MCF 10A (cell line): ENCODE results near the gene ZMYM2. TPM values are rescaled to one million over a fixed set of nuclear protein-coding genes. Genes with fewer than 3 reads are reported as not detected.

Experiments used
- BruUV-seq: library from RNA; stranded (reverse); fragments of 400-500 nt; replicated peaks from 2 replicates; lab custom pipeline; 2021; lab: Mats Ljungman, UMichigan
- CTCF ChIA-PET: fragments of 300-600 bp; sonication (Branson Sonifier 250); formaldehyde crosslinking; extraction: SDS; loops from one replicate; lab custom pipeline; 2021; ENCODE audit warnings: antibody characterized with exemption, inconsistent platforms; lab: Yijun Ruan, JAX
- POLR2A ChIA-PET: fragments of 300-600, 350-650 bp; sonication (Branson Sonifier 250); formaldehyde crosslinking; extraction: SDS; loops from one replicate; lab custom pipeline; 2020; ENCODE audit warnings: antibody characterized with exemption, inconsistent platforms; lab: Yijun Ruan, JAX
- DNase-seq: peaks from one replicate; pipeline ENCODE4 v3.0.0-alpha.2; 2018; ENCODE audit not compliant: unreplicated experiment
- H3K27ac Mint-ChIP-seq: one replicate; pipeline ENCODE4 v1.8.0; 2022; ENCODE audit warnings: mild to moderate bottlenecking, low read depth, mixed read lengths; ENCODE audit not compliant: unreplicated experiment
- H3K27me3 Mint-ChIP-seq: one replicate; pipeline ENCODE4 v1.8.0; 2022; ENCODE audit warnings: mixed read lengths; ENCODE audit not compliant: insufficient read depth, unreplicated experiment
- H3K36me3 Mint-ChIP-seq: one replicate; pipeline ENCODE4 v1.8.0; 2022; ENCODE audit warnings: mild to moderate bottlenecking, moderate library complexity, mixed read lengths; ENCODE audit not compliant: insufficient read depth, unreplicated experiment
- H3K4me1 Mint-ChIP-seq: one replicate; pipeline ENCODE4 v1.8.0; 2022; ENCODE audit warnings: mixed read lengths; ENCODE audit not compliant: insufficient read depth, unreplicated experiment
- H3K4me3 Mint-ChIP-seq: one replicate; pipeline ENCODE4 v1.8.0; 2022; ENCODE audit warnings: mild to moderate bottlenecking, moderate library complexity, mixed read lengths; ENCODE audit not compliant: unreplicated experiment
- H3K9me3 Mint-ChIP-seq: one replicate; pipeline ENCODE4 v1.8.0; 2022; ENCODE audit warnings: mixed read lengths; ENCODE audit not compliant: unreplicated experiment
- intact Hi-C: fragments of 100-400 bp; cut with micrococcal nuclease; formaldehyde crosslinking; loops from 2 replicates; pipeline ENCODE4 v1.14.1; 2022
- total RNA-seq: library from RNA; stranded (reverse); gene quantifications from 2 replicates; pipeline ENCODE4 v1.2.3, GENCODE V29; 2022
- TF ChIP-seq, protein P1 (sequence below): fragments of 200-600 bp; IDR thresholded peaks from one replicate; pipeline ENCODE4 v1.8.0; 2022; ENCODE audit warnings: antibody characterized with exemption, mild to moderate bottlenecking; ENCODE audit not compliant: unreplicated experiment

The ZMYM2 gene
- total RNA-seq, 1 experiment from 2014 or later = 63.2 TPM

- POLR2A ChIA-PET = no interaction called here
- TF ChIP-seq, protein P1, sequence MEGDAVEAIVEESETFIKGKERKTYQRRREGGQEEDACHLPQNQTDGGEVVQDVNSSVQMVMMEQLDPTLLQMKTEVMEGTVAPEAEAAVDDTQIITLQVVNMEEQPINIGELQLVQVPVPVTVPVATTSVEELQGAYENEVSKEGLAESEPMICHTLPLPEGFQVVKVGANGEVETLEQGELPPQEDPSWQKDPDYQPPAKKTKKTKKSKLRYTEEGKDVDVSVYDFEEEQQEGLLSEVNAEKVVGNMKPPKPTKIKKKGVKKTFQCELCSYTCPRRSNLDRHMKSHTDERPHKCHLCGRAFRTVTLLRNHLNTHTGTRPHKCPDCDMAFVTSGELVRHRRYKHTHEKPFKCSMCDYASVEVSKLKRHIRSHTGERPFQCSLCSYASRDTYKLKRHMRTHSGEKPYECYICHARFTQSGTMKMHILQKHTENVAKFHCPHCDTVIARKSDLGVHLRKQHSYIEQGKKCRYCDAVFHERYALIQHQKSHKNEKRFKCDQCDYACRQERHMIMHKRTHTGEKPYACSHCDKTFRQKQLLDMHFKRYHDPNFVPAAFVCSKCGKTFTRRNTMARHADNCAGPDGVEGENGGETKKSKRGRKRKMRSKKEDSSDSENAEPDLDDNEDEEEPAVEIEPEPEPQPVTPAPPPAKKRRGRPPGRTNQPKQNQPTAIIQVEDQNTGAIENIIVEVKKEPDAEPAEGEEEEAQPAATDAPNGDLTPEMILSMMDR = no peak
- peaks cover 64% of the 10 kb centered on the region for H3K36me3 Mint-ChIP-seq
- no peaks in the 10 kb centered on the region for H3K9me3 Mint-ChIP-seq
- DNase-seq = no peak
- CTCF ChIA-PET = no interaction called here
- H3K4me3 Mint-ChIP-seq = no peak overlapping the region
- no peak overlapping the region for H3K27ac Mint-ChIP-seq
- no peaks in the 10 kb centered on the region for H3K4me1 Mint-ChIP-seq
- H3K27me3 Mint-ChIP-seq = no peaks in the 10 kb centered on the region
- intact Hi-C loops = no loop called here
- BruUV-seq = no TSS peak
Observed at GRCh38 chr13:20064128-20064527, 105.6 kb downstream of the ZMYM2 start.

GRCh38 chr13:20065516-20065915 is 107.0 kb downstream of the ZMYM2 start:
- intact Hi-C loops = no loop called here
- Mint-ChIP-seq H3K36me3 (peaks cover 50% of the 10 kb centered on the region), H3K4me3 (no peak overlapping the region), H3K4me1 (no peaks in the 10 kb centered on the region), H3K9me3 (no peaks in the 10 kb centered on the region), H3K27me3 (no peaks in the 10 kb centered on the region), H3K27ac (no peak overlapping the region)
- CTCF ChIA-PET = no interaction called here
- TF ChIP-seq, protein P1 = no peak
- POLR2A ChIA-PET = interaction anchor here (0.9 kb wide), 1 partner anchor 9 kb away, joined by 3 read pairs; no protein-coding TSS in a partner anchor
- DNase-seq = no peak
- no TSS peak for BruUV-seq

DNA sequence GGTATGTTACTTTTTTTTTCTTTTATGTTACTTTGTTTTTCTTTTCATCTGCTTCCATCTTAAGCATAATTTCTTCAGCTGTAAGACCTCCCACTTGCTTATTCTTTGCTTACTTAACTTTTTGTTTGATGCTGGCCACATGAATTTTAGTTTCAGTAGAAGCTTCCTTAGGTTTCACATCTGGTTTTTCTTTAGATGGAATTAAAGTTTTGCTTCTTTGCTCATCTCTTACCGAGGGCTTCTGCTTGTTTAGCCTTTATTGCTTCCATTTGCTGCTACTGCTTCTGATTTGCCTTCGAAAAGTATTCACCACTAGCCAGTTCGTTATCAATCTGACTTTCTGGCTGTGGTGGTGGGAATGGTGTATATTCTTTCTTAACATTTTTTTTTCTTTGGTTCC is 111.4 kb downstream of the ZMYM2 start:
- no TSS peak for BruUV-seq
- Mint-ChIP-seq H3K36me3 (peaks cover 48% of the 10 kb centered on the region), H3K4me3 (no peak overlapping the region), H3K27me3 (no peaks in the 10 kb centered on the region), H3K4me1 (no peaks in the 10 kb centered on the region), H3K27ac (no peak overlapping the region), H3K9me3 (no peaks in the 10 kb centered on the region)
- CTCF ChIA-PET = no interaction called here
- DNase-seq = no peak
- TF ChIP-seq, protein P1 = no peak
- POLR2A ChIA-PET = no interaction called here
- intact Hi-C loops = no loop called here

GRCh38 chr13:20073775-20074174 is 115.2 kb downstream of the ZMYM2 start:
- Mint-ChIP-seq H3K27ac (no peak overlapping the region), H3K4me1 (no peaks in the 10 kb centered on the region), H3K36me3 (peaks cover 45% of the 10 kb centered on the region), H3K4me3 (no peak overlapping the region), H3K27me3 (no peaks in the 10 kb centered on the region), H3K9me3 (no peaks in the 10 kb centered on the region)
- intact Hi-C loops = no loop called here
- TF ChIP-seq, protein P1 = no peak
- DNase-seq = no peak
- no TSS peak for BruUV-seq
- ChIA-PET CTCF (interaction anchor here (0.6 to 3.9 kb wide), 2 partner anchors 89 to 474 kb away, joined by 3 to 14 read pairs; no protein-coding TSS in a partner anchor), POLR2A (interaction anchor here (0.6 kb wide), 1 partner anchor 85 kb away, joined by 3 read pairs; no protein-coding TSS in a partner anchor)
